ENCODE measurements around the gene KCTD15. TPM values are rescaled to one million over a fixed set of nuclear protein-coding genes. Genes with fewer than 3 reads are reported as not detected.

KCTD15 gene
- total RNA-seq, 1 donor = 55.7 TPM

DNA sequence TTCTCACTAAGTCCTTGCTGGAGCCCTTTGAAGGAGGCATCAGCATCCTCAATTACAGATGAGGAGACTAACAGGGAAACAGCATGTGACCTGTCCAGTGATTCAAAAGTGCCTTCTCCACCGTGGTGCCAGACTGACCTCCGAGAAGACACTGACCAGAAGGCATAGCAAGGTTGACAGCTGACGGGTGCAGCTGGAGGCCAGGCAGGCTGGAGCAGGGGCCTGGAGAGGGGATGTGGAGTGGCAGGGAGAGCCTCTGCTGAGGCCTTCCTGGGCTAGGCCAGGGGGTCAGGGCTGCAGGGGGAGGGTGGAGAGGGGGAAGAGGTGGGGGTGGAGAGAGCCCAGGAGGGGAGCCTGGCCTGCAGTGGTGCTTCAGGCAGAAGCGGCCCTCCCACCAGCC lies 66.3 kb downstream of the KCTD15 start:
- Histone ChIP-seq H3K4me2 (ENCODE audit: insufficient read depth, low read length) (no peak overlapping the region), H3K27ac (ENCODE audit: low read depth, low read length) (no peak overlapping the region), H2AFZ (ENCODE audit: low read length) (no peak overlapping the region), H3K4me1 (ENCODE audit: insufficient read depth, low read length) (peaks cover 3% of the 10 kb centered on the region), H3K36me3 (ENCODE audit: insufficient read depth, low read length) (no peaks in the 10 kb centered on the region), H4K20me1 (ENCODE audit: insufficient read depth, low read length) (no peaks in the 10 kb centered on the region), H3K4me3 (ENCODE audit: insufficient read depth, low read length) (no peak overlapping the region), H3K79me2 (ENCODE audit: insufficient read depth, low read length) (no peaks in the 10 kb centered on the region), H3K9me3 (ENCODE audit: low read depth, low read length) (no peaks in the 10 kb centered on the region), H3K27me3 (ENCODE audit: insufficient read depth, low read length) (no peaks in the 10 kb centered on the region)
- TF ChIP-seq CTCF (IDR thresholded peaks at IDR 0.05; ENCODE audit: extremely low read depth, low read depth, low read length) = no peak
- no peak for DNase-seq (ENCODE audit: insufficient read length, low spot score, missing footprints)

DNA sequence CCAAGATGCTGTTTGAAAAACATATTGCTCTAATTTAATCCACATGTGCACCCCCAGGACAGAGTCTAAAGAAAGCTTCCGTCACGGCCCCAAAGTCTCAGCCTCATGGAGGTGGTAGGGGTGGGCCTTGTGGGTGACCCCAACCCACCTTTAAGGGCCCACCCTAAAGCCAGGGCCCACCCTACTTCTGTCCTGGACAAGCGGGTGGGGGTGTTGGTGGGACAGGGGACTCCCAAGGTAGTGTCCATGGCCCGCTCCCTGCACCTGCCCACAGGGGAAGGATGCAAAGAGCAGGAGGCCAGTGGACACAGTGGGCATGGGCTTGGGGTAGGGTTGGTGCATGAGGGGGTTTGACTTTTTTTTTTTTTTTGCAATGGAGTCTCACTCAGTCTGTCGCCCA lies 66.8 kb downstream of the KCTD15 start:
- Histone ChIP-seq H3K4me1 (ENCODE audit: insufficient read depth, low read length) (peaks cover 8% of the 10 kb centered on the region), H4K20me1 (ENCODE audit: insufficient read depth, low read length) (no peaks in the 10 kb centered on the region), H3K4me3 (ENCODE audit: insufficient read depth, low read length) (no peak overlapping the region), H3K36me3 (ENCODE audit: insufficient read depth, low read length) (no peaks in the 10 kb centered on the region), H3K27me3 (ENCODE audit: insufficient read depth, low read length) (no peaks in the 10 kb centered on the region), H3K4me2 (ENCODE audit: insufficient read depth, low read length) (no peak overlapping the region), H3K79me2 (ENCODE audit: insufficient read depth, low read length) (no peaks in the 10 kb centered on the region), H3K27ac (ENCODE audit: low read depth, low read length) (no peak overlapping the region), H2AFZ (ENCODE audit: low read length) (no peak overlapping the region), H3K9me3 (ENCODE audit: low read depth, low read length) (no peaks in the 10 kb centered on the region)
- no peak for DNase-seq (ENCODE audit: insufficient read length, low spot score, missing footprints)
- no peak for TF ChIP-seq CTCF (IDR thresholded peaks at IDR 0.05; ENCODE audit: extremely low read depth, low read depth, low read length)

GRCh38 chr19:33864311-33864850 lies 67.7 kb downstream of the KCTD15 start:
- no peak for DNase-seq (ENCODE audit: insufficient read length, low spot score, missing footprints)
- Histone ChIP-seq H3K4me2 (ENCODE audit: insufficient read depth, low read length) (no peak overlapping the region), H3K9me3 (ENCODE audit: low read depth, low read length) (no peaks in the 10 kb centered on the region), H3K4me3 (ENCODE audit: insufficient read depth, low read length) (no peak overlapping the region), H3K27ac (ENCODE audit: low read depth, low read length) (no peak overlapping the region), H2AFZ (ENCODE audit: low read length) (no peak overlapping the region), H3K79me2 (ENCODE audit: insufficient read depth, low read length) (no peaks in the 10 kb centered on the region), H3K4me1 (ENCODE audit: insufficient read depth, low read length) (peaks cover 9% of the 10 kb centered on the region), H3K36me3 (ENCODE audit: insufficient read depth, low read length) (no peaks in the 10 kb centered on the region), H3K27me3 (ENCODE audit: insufficient read depth, low read length) (no peaks in the 10 kb centered on the region), H4K20me1 (ENCODE audit: insufficient read depth, low read length) (no peaks in the 10 kb centered on the region)
- no peak for TF ChIP-seq CTCF (IDR thresholded peaks at IDR 0.05; ENCODE audit: extremely low read depth, low read depth, low read length)

GRCh38 chr19:33865306-33865705 lies 68.6 kb downstream of the KCTD15 start:
- no peak overlapping the region for H2AFZ ChIP-seq (ENCODE audit: low read length)
- no peak for TF ChIP-seq CTCF (IDR thresholded peaks at IDR 0.05; ENCODE audit: extremely low read depth, low read depth, low read length)

More at GRCh38 chr19:33865306-33865705, 68.6 kb downstream of the KCTD15 start:
- Histone ChIP-seq H3K4me1 (ENCODE audit: insufficient read depth, low read length) (peaks cover 9% of the 10 kb centered on the region), H3K9me3 (ENCODE audit: low read depth, low read length) (no peaks in the 10 kb centered on the region), H3K27ac (ENCODE audit: low read depth, low read length) (no peak overlapping the region), H3K4me3 (ENCODE audit: insufficient read depth, low read length) (no peak overlapping the region), H4K20me1 (ENCODE audit: insufficient read depth, low read length) (no peaks in the 10 kb centered on the region), H3K79me2 (ENCODE audit: insufficient read depth, low read length) (no peaks in the 10 kb centered on the region), H3K27me3 (ENCODE audit: insufficient read depth, low read length) (peaks cover 2% of the 10 kb centered on the region), H3K36me3 (ENCODE audit: insufficient read depth, low read length) (no peaks in the 10 kb centered on the region), H3K4me2 (ENCODE audit: insufficient read depth, low read length) (no peak overlapping the region)
- no peak for DNase-seq (ENCODE audit: insufficient read length, low spot score, missing footprints)

Other genes starting within 250 kb of the KCTD15 start
- not detected in 2 replicates for gene CHST8, start 174.9 kb upstream of the KCTD15 start, total RNA-seq

All from osteoblast (primary cell).